GM06990 (cell line): ENCODE measurements around the gene KIAA1328.

Experiments used
- DNase-seq: peaks from one replicate; pipeline ENCODE4 v3.0.0-alpha.2; 2011; ENCODE audit not compliant: insufficient read length; ENCODE audit errors: extremely low read depth
- H3K27me3 ChIP-seq: replicated peaks from 2 replicates; pipeline ENCODE4 v1.6.0; 2011; ENCODE audit warnings: low read length; ENCODE audit not compliant: control insufficient read depth, insufficient read depth
- H3K36me3 ChIP-seq: 2 replicates; pipeline ENCODE4 v1.5.1; 2011; ENCODE audit warnings: low read length; ENCODE audit not compliant: control insufficient read depth, insufficient read depth
- H3K4me3 ChIP-seq: replicated peaks from 2 replicates; pipeline ENCODE4 v1.5.1; 2011; ENCODE audit warnings: low read depth, mild to moderate bottlenecking, control low read depth, low read length
- CTCF ChIP-seq: IDR thresholded peaks from 2 replicates; pipeline ENCODE4 v1.5.1; 2011; ENCODE audit warnings: low read length, control low read depth, mild to moderate bottlenecking, inconsistent platforms; ENCODE audit not compliant: insufficient read depth, poor library complexity, severe bottlenecking

The KIAA1328 gene

GRCh38 chr18:36934884-36935283 lies 106.0 kb downstream of the KIAA1328 start:
- no peaks in the 10 kb centered on the region for H3K36me3 ChIP-seq
- DNase-seq: no peak
- no peak for TF ChIP-seq CTCF
- no peak overlapping the region for H3K4me3 ChIP-seq
- H3K27me3 ChIP-seq: no peaks in the 10 kb centered on the region

GRCh38 chr18:36942264-36942663 lies 113.3 kb downstream of the KIAA1328 start:
- DNase-seq: peak; percentile 17
- Histone ChIP-seq H3K27me3 (no peaks in the 10 kb centered on the region), H3K4me3 (no peak overlapping the region), H3K36me3 (no peaks in the 10 kb centered on the region)
- TF ChIP-seq CTCF: peak; percentile 70

GRCh38 chr18:36947820-36948348 lies 119.0 kb downstream of the KIAA1328 start:
- no peak for DNase-seq
- no peak for TF ChIP-seq CTCF
- Histone ChIP-seq H3K4me3 (no peak overlapping the region), H3K27me3 (no peaks in the 10 kb centered on the region), H3K36me3 (no peaks in the 10 kb centered on the region)

GRCh38 chr18:36950282-36950681 lies 121.4 kb downstream of the KIAA1328 start:
- no peaks in the 10 kb centered on the region for H3K36me3 ChIP-seq
- no peaks in the 10 kb centered on the region for H3K27me3 ChIP-seq
- TF ChIP-seq CTCF: no peak
- no peak for DNase-seq
- H3K4me3 ChIP-seq: no peak overlapping the region

- Histone ChIP-seq H3K27me3 (no peaks in the 10 kb centered on the region), H3K4me3 (no peak overlapping the region), H3K36me3 (no peaks in the 10 kb centered on the region)
- DNase-seq: no peak
- TF ChIP-seq CTCF: no peak
These were observed 122.0 kb downstream of the KIAA1328 start for GRCh38 chr18:36950960-36951359.

- no peak overlapping the region for H3K4me3 ChIP-seq
- no peak for DNase-seq
These were observed 124.1 kb downstream of the KIAA1328 start for GRCh38 chr18:36953047-36953446.

More at GRCh38 chr18:36953047-36953446, 124.1 kb downstream of the KIAA1328 start:
- Histone ChIP-seq H3K27me3 (no peaks in the 10 kb centered on the region), H3K36me3 (no peaks in the 10 kb centered on the region)
- no peak for TF ChIP-seq CTCF
